Lower leg skin (tissue), 4 donors: ENCODE results near the gene LLCFC1. TPM values are rescaled to one million over a fixed set of nuclear protein-coding genes. Genes with fewer than 3 reads are reported as not detected.

Source experiments
- DNase-seq, 2 donors: peaks; one replicate each; pipeline ENCODE4 v3.0.0-alpha.2; 2019; ENCODE audit warnings: low spot score in 2 of 2
- H3K4me3 ChIP-seq: fragments of 200-600 bp; sonication (generic); 2 replicates; pipeline ENCODE4 v1.5.1; 2017; ENCODE audit warnings: mild to moderate bottlenecking, low read depth; ENCODE audit not compliant: poor library complexity, severe bottlenecking
- POLR2A ChIP-seq, 2 donors: fragments of 450-650 bp; IDR thresholded peaks; one replicate each; pipeline ENCODE4 v1.6.1; 2016 to 2017; ENCODE audit warnings: antibody characterized with exemption in 2 of 2, mild to moderate bottlenecking in 1 of 2, moderate library complexity in 1 of 2
- WGBS, 2 donors: methylation state at CpG; one replicate each; pipeline ENCODE4 v1.1.5; 2018; 5-methylcytosine and 5-hydroxymethylcytosine counted together
- intact Hi-C: fragments of 100-400 bp; cut with DNase I; formaldehyde crosslinking; loops from one replicate; pipeline ENCODE4 v1.15.0; 2023; ENCODE audit warnings: low total_unique reads
- total RNA-seq, 4 donors: library from RNA; depleted of rRNA; stranded (reverse); fragments of >200 nt; gene quantifications; one replicate each; pipeline ENCODE4 v1.1.0, GENCODE V29; 2016
- TF ChIP-seq, protein P1 (sequence below), 3 donors: fragments of 450-650 bp; IDR thresholded peaks; one replicate each; pipeline ENCODE4 v1.5.1; 2016; ENCODE audit warnings: antibody characterized with exemption in 3 of 3, mild to moderate bottlenecking in 3 of 3, moderate library complexity in 2 of 3

The LLCFC1 gene
- total RNA-seq, 4 donors from 2014 or later: not detected

DNA sequence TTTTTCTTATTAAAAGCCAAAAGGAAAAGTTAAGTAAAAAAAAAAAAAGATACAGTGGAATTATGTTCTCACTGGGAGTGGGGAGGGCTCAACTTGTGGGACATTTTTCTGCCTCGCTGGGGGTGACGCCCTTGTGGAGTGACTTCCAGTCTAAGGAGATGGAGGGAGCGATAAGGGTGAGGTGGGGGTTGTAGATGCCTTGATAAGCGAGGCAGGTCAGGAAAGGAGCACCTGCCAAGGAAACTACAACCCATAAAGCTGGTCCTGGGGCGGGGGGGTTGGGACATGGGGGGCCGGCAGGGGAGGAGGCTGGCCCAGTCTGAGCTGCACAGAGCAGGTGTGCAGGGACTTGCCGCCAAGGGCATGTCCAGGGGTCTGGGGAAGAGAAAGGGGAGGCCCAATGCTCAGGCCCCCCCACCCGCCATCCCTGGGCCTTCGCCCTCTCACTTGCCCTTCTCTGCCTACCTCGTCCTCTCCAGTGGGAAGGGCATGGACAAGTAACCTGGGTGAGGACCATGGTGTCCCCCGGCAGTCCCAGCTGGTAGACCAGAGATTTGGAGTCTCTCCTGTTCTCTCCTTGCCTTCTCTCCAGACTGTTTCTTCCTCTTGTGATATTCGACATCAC is 3.2 kb upstream of the LLCFC1 start:
- DNase-seq: peak in 1 of 2 donors; percentile 50
- H3K4me3 ChIP-seq: no peak overlapping the region
- intact Hi-C loops: no loop called here
- 86 to 89% methylated on average over 12 of the region's 12 CpGs for WGBS, 2 donors
- TF ChIP-seq POLR2A (IDR thresholded peaks at IDR 0.05): no peak
- TF ChIP-seq, protein P1, sequence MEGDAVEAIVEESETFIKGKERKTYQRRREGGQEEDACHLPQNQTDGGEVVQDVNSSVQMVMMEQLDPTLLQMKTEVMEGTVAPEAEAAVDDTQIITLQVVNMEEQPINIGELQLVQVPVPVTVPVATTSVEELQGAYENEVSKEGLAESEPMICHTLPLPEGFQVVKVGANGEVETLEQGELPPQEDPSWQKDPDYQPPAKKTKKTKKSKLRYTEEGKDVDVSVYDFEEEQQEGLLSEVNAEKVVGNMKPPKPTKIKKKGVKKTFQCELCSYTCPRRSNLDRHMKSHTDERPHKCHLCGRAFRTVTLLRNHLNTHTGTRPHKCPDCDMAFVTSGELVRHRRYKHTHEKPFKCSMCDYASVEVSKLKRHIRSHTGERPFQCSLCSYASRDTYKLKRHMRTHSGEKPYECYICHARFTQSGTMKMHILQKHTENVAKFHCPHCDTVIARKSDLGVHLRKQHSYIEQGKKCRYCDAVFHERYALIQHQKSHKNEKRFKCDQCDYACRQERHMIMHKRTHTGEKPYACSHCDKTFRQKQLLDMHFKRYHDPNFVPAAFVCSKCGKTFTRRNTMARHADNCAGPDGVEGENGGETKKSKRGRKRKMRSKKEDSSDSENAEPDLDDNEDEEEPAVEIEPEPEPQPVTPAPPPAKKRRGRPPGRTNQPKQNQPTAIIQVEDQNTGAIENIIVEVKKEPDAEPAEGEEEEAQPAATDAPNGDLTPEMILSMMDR (IDR thresholded peaks at IDR 0.05): no peak

DNA sequence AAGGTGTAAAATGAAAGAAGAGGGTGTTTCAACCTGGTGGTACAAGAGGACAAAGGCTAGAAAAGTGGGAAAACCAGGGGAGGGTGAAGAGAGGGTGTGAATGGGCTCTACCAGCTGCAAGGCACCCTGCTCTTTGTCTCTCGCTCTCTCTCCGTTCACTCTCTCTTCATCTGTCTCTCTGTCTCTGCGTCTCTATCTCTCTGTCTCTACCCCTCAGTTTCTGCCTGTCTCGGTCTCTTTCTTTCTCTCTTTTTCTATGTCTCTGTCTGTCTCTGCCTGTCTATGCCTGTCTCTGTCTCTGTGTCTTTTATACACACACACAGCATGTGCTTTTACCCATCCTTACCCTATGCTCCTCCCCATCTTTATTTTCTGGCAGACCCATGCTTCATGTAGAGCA is 673 bp upstream of the LLCFC1 start:
- no peak for DNase-seq
- intact Hi-C loops: no loop called here
- WGBS, 2 donors: 91 to 97% methylated on average over 4 of the region's 4 CpGs
- no peak for TF ChIP-seq POLR2A (IDR thresholded peaks at IDR 0.05)
- TF ChIP-seq, protein P1 (IDR thresholded peaks at IDR 0.05): no peak
- H3K4me3 ChIP-seq: no peak overlapping the region

DNA sequence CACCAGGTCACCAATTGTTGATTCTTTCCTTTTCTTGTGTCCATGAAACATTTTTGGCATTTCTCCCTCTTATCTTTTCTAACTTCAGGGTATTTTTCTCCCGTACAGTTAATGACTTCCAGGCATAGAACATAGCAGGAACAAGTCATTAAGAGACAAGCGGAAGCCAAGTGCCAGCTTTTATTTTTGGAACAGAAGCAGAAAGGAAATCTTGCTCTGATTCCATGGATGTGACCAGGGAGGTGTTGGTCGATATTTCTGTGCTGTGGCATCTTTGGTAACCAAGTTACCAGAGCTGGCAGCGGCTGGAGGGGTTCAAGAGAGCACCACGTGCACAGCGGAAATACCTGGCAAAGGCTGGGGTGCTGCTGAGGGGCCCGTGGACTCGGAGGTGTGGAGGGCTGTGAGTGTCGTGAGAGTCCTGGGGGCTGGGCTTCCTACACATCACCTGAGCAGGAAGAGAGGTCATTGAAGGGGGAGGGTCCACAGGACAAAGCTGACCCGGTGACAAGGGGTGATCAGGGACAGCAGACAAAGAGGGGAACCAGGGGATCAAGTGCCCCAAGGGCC is 1.8 kb downstream of the LLCFC1 start:
- peak in 1 of 2 donors; percentile 77 for DNase-seq
- no peak overlapping the region for H3K4me3 ChIP-seq
- intact Hi-C loops: loop anchor here (5.0 kb wide), 1 partner anchor 44 kb away; no protein-coding TSS in a partner anchor
- TF ChIP-seq, protein P1 (IDR thresholded peaks at IDR 0.05): no peak
- TF ChIP-seq POLR2A (IDR thresholded peaks at IDR 0.05): no peak
- WGBS, 2 donors: 37 to 47% methylated on average over 10 of the region's 10 CpGs

DNA sequence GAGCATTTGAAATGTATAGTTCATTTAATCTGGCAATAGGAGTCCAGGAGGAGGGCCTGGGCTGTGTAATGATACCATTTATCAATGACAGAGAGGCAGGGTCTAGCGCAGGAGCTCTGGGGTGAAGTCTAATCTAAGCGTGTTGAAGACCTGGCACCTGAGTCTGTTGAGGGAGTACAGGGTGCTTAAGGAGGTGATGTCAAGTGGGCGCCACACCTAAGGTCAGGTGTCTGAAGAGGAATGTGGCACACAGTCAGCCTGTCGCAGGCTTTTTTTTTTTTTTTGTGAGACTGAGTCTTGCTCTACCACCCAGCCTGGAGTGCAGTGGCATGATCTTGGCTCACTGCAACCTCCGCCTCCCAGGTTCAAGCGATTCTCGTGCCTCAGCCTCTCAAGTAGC is 2.3 kb downstream of the LLCFC1 start:
- 90 to 94% methylated on average over 7 of the region's 7 CpGs for WGBS, 2 donors
- no peak overlapping the region for H3K4me3 ChIP-seq
- intact Hi-C loops: loop anchor here (5.0 kb wide), 1 partner anchor 44 kb away; no protein-coding TSS in a partner anchor
- DNase-seq: no peak
- TF ChIP-seq, protein P1 (IDR thresholded peaks at IDR 0.05): no peak
- no peak for TF ChIP-seq POLR2A (IDR thresholded peaks at IDR 0.05)

DNA sequence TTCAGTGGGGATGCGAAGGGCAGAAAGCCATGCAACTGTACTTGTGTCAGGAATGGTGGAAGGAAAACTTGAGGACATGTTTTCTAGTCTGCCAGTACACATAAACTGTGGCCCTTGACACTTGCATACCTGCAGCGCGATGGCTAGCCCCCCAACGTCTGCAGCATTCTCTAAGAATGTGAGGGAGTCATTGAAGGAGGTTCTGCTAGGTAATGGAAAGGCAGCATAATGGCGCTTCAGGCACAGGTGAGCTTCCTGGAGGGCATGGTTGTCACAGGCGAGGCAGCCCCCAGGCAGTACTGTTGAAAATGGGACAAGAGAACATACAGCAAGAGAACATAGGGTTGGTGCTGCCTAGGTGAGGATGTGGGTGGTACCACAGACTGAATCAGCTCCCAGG is 3.5 kb downstream of the LLCFC1 start:
- H3K4me3 ChIP-seq: no peak overlapping the region
- WGBS, 2 donors: 85 to 89% methylated on average over 6 of the region's 6 CpGs
- TF ChIP-seq POLR2A (IDR thresholded peaks at IDR 0.05): no peak
- TF ChIP-seq, protein P1 (IDR thresholded peaks at IDR 0.05): no peak
- intact Hi-C loops: loop anchor here (5.0 kb wide), 1 partner anchor 45 kb away; no protein-coding TSS in a partner anchor
- peak in 1 of 2 donors; percentile 66 for DNase-seq
